ENCODE data around the gene AGTPBP1.
A peak's percentile ranks its signal among the peaks of the same experiment; 100 is the strongest.
"Not testable (repeated sequence)": the region's sequence is repeated elsewhere in the genome, so short reads cannot be mapped to it uniquely, and the experiment has no call there.

Gene AGTPBP1

DNA sequence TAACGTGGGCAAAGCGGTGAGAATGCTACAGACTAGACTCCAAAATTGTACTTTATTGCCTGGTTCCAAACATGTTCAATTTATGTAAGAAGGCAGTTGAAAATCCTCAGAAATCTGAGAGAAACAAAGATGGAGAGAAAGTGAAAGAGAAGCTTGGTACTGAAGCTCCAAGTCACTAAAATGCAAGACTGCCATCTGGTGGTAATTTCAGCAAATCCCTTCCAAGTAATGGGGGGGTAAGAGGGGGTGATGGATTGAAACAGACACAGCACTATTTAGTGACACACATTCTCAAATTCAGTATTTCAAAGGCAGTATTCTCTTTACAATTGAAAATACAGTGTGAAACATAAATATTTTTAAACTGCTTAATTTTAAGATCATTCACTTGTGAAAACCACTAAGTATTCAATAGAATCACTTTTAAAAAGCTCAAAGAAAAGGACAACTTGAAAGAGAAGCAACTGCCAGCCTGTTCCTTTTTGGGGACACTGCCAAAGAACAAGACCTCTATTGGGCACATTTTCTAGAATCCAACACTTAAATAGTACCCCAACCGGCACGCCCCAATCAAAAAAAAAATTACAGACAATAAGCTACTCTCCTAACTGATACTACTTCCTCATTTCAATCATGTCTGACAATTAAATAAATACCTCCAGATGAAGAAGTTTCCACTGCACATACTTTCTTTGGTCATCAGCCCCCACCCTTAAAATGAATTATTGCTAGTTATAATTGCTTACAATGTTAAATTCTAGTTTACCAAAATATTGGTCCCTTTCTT is 131.5 kb downstream of the AGTPBP1 start:
- peak; percentile 100 for FAIRE-seq

DNA sequence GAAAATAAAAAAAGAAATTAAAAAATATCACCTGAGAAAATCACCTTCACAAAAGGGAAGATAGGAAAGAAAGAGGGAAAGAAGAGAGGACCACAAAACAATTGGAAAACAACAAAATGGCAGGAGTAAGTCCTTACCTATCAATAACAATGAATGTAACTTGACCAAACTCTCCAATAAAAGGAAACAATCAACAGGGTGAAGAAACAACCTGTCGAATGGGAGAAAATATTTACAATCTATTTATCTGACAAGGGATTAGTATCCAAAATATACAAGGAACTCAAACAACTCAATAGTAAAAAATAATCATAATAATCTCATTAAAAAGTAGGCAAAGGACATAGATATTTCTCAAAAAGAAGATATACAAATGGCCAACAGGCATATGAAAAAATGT is 135.8 kb downstream of the AGTPBP1 start:
- FAIRE-seq = no peak

- no peak for FAIRE-seq
Observed at GRCh38 chr9:85603936-85604335, 137.8 kb downstream of the AGTPBP1 start.

GRCh38 chr9:85602742-85603141 is 139.0 kb downstream of the AGTPBP1 start:
- no peak for FAIRE-seq

- no peak for FAIRE-seq
Observed at GRCh38 chr9:85600675-85601263, 141.0 kb downstream of the AGTPBP1 start.

- no peak for FAIRE-seq
Observed at GRCh38 chr9:85599540-85600105, 142.1 kb downstream of the AGTPBP1 start.

DNA sequence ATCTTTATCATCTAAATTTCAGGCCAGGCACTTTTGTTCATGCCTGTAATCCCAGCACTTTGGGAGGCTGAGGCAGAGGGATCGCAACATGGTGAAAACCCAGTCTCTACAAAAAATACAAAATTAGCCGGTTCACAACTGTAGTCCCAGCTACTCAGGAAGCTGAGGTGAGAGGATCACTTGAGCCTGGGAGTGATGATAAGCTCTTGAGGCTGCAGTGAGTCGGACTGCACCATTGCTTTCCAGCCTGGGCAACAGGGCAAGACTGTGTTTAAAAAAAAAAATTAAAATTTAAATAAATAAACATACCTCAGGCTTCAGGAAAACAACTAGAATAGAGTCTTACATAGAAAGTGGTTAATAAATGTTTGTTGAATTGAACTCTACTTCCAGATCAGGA is 147.4 kb downstream of the AGTPBP1 start:
- FAIRE-seq = no peak

DNA sequence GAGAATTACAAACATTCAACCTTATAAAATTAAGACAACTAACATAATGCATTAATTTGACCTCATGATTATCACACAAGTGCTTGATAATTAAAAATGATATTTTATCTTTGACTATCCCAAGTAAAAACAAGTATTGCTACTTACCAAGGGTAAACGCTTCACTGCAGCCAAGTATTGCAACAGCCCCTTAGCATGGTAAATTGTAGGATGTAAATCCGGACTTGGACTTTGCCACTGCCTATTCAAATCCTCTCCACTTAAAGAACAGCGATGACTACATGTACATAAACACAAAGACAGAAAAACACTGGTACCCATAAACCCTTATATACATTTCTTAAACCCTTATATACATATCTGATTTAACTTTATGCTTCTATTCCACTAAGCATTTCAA is 155.1 kb downstream of the AGTPBP1 start:
- no peak for FAIRE-seq

DNA sequence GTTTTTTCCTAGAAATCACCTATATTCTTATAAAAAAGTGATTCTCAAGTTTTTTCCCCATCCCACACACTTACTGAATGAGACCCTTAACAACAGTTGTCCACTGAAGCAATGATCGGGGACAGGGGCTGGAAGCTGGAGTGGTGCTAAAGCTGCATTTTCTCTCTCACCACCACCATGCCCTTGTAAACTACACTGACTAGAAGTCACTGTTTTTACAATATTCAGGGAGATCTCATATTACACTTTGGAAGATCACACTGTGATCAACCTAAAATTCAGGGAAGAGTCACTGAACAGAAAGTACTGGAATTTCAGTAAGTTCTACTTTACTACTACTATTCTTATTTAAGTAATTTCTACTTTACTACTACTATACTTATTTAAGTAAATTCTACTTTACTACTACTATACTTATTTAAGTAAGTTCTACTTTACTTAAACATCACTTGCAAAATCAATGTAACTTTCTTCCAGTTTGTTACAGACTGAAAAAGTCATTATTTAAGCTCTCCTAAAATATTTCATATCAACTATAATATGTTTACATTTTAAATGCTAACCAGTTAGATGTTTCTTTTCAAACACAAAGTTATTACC is 164.3 kb downstream of the AGTPBP1 start:
- no peak for FAIRE-seq

- FAIRE-seq = no peak
Observed at GRCh38 chr9:85575868-85576267, 165.9 kb downstream of the AGTPBP1 start.

DNA sequence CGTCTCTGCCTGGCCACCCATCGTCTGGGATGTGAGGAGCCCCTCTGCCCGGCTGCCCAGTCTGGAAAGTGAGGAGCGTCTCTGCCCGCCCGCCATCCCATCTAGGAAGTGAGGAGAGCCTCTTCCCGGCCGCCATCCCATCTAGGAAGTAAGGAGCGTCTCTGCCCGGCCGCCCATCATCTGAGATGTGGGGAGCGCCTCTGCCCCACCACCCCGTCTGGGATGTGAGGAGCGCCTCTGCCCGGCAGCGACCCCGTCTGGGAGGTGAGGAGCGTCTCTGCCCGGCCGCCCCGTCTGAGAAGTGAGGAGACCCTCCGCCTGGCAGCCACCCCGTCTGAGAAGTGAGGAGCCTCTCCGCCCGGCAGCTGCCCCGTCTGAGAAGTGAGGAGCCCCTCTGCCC is 168.2 kb downstream of the AGTPBP1 start:
- not testable (repeated sequence) for FAIRE-seq

DNA sequence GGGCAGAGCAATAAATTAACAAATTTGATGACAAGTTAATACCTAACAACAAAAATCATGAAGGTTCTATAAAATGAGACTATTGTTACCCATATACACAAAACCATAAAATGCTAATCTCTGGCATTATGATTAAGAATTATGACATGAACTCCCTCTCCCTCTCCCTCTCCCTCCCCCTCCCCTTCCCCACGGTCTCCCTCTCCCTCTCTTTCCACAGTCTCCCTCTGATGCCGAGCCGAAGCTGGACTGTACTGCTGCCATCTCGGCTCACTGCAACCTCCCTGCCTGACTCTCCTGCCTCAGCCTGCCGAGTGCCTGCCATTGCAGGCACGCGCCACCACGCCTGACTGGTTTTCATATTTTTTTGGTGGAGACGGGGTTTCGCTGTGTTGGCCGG is 168.8 kb downstream of the AGTPBP1 start:
- FAIRE-seq = not testable (repeated sequence)

- FAIRE-seq = no peak
Observed at GRCh38 chr9:85569988-85570387, 171.8 kb downstream of the AGTPBP1 start.

GRCh38 chr9:85559526-85559925 is 182.2 kb downstream of the AGTPBP1 start:
- no peak for FAIRE-seq

- no peak for FAIRE-seq
Observed at GRCh38 chr9:85554349-85554748, 187.4 kb downstream of the AGTPBP1 start.

- FAIRE-seq = no peak
Observed at GRCh38 chr9:85553475-85553874, 188.3 kb downstream of the AGTPBP1 start.

DNA sequence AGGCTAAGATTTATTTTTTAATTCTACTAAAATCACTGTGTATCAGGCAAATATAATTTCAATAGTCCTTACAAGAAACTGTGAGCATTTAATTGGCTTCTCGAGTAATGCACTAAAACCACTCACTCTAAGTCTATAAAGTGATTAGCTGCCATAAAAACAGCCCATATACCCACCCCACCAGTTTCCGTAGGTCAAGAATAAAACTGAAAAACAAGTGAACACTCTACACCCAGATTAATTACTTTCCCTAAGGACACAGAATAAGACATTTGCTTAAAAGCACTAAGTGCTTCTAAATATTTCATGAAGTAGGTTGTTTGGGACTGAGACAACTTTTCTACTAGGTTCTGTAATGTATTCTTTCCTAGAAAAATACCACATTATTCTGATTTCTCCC is 194.2 kb downstream of the AGTPBP1 start:
- no peak for FAIRE-seq

DNA sequence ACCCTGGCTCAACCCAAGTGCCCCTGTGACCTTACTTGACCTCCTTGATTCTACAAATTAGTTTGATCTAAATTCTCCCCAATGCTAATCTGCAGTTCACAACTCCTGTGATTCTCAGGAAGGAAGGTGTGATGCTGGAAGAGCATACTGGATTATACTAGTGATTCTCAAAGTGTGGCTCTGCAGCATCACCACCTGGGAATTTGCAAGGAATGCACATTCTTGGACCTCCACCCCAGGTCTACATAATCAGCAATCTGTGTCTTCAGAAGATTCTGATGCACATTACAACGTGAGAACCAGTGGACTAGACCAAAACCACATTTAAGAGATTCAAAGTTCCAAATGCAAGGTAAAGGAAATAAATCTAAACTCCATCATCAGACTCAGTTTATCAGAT is 198.6 kb downstream of the AGTPBP1 start:
- FAIRE-seq = no peak

GRCh38 chr9:85541876-85542275 is 199.9 kb downstream of the AGTPBP1 start:
- no peak for FAIRE-seq

DNA sequence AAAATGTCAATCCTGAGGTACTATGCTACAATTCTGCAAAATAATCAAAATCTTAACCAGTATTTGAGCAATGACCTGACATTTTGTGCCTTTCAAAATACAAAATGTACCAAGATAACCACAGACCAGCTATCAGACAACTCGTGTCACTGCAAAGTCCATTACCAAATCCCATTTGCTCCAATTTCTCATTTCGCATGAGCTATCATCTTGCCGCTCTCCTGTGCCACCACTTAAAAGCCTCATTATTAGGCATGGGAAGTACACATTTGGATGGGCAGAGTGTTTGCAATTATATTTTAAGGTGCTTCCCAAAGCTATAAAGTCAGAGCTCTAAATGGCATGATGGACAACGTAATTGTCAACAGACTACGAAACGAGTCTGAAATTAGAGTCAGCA is 205.2 kb downstream of the AGTPBP1 start:
- no peak for FAIRE-seq

GRCh38 chr9:85536076-85536475 is 205.7 kb downstream of the AGTPBP1 start:
- FAIRE-seq = no peak

GRCh38 chr9:85534340-85534739 is 207.4 kb downstream of the AGTPBP1 start:
- no peak for FAIRE-seq

DNA sequence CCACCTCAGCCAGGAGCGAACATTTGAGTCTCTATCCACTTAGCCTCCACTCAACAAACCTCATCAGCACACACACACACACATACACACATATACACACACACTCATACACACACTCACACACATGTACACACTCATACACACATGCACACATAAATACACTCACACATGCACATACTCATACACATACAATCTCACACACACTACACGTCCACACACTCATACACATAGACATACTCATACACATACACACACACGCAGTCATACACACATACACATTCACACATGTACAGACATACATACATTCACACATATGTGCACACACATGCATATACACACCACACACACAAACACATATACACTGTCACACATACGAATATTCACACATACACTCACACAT is 208.2 kb downstream of the AGTPBP1 start:
- FAIRE-seq = no peak

DNA sequence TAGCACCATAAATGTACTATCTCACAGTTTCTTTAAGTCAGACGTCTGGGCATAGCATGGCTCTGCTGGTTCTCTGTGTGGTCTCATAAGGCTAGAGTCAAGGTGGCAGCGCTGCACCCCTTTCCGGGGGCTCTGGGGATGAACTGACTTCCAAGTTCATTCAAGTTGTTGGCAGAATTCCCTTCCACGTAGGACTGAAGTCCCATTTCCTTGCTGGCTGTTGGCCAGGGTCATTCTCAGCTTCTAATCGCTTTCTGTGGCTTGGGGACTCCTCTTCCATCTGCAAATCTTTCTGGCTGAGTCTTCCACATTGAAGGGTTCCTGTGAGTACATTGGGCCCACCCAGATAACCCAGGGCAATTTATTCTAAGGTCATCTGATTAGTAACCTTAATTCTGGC is 211.0 kb downstream of the AGTPBP1 start:
- FAIRE-seq = no peak

Measured in islet of Langerhans (tissue), 1 donor.